ENCODE data around the gene BAIAP2. TPM values are rescaled to one million over a fixed set of nuclear protein-coding genes. Genes with fewer than 3 reads are reported as not detected.

BAIAP2 gene
- polyA plus RNA-seq, 1 donor from 2014 or later: 17.5 TPM

- H3K9ac ChIP-seq (ENCODE audit: low read length): peak overlapping the region; percentile 78
- no peak for TF ChIP-seq REST (IDR thresholded peaks at IDR 0.05; ENCODE audit: borderline replicate concordance)
- TF ChIP-seq POLR2AphosphoS5 (IDR thresholded peaks at IDR 0.05): no peak
- no peak for TF ChIP-seq SMC3 (conservative IDR thresholded peaks at IDR 0.05; ENCODE audit: poor library complexity)
- no peak for TF ChIP-seq EZH2 (IDR thresholded peaks at IDR 0.05; ENCODE audit: borderline replicate concordance, insufficient read depth, low read length, poor library complexity, severe bottlenecking)
- TF ChIP-seq RAD21 (conservative IDR thresholded peaks at IDR 0.05): no peak
- TF ChIP-seq MXI1 (conservative IDR thresholded peaks at IDR 0.05; ENCODE audit: poor library complexity, severe bottlenecking): no peak
- no peak for TF ChIP-seq TAF1 (IDR thresholded peaks at IDR 0.05; ENCODE audit: low read depth)
- no peak for TF ChIP-seq CTCF (IDR thresholded peaks at IDR 0.05; ENCODE audit: poor library complexity, severe bottlenecking)
- TF ChIP-seq EP300 (conservative IDR thresholded peaks at IDR 0.05; ENCODE audit: poor library complexity, severe bottlenecking): no peak
- H3K79me2 ChIP-seq (replicated peaks; ENCODE audit: insufficient read depth, low read length): no peaks in the 10 kb centered on the region
- no peaks in the 10 kb centered on the region for H3K9me2 ChIP-seq (ENCODE audit: insufficient read depth, low read length)
- no peaks in the 10 kb centered on the region for H4K20me1 ChIP-seq (ENCODE audit: insufficient read depth)
- H3K27ac ChIP-seq (ENCODE audit: low read length): peak overlapping the region; percentile 96
- no peak overlapping the region for H3K4me2 ChIP-seq (ENCODE audit: low read length)
- no peak overlapping the region for H2AFZ ChIP-seq (ENCODE audit: low read depth, low read length)
- H3K4me3 ChIP-seq (ENCODE audit: low read length): peak overlapping the region; percentile 56
- H3K9me3 ChIP-seq (ENCODE audit: low read length): no peaks in the 10 kb centered on the region
- no peaks in the 10 kb centered on the region for H3K36me3 ChIP-seq (ENCODE audit: insufficient read depth, low read length)
- peaks cover 11% of the 10 kb centered on the region for H3F3A ChIP-seq (ENCODE audit: insufficient read depth, low read length, poor library complexity, severe bottlenecking)
- no peaks in the 10 kb centered on the region for H3K27me3 ChIP-seq (ENCODE audit: insufficient read depth, low read depth, low read length)
These were observed 61.8 kb downstream of the BAIAP2 start for GRCh38 chr17:81096741-81097133.

DNA sequence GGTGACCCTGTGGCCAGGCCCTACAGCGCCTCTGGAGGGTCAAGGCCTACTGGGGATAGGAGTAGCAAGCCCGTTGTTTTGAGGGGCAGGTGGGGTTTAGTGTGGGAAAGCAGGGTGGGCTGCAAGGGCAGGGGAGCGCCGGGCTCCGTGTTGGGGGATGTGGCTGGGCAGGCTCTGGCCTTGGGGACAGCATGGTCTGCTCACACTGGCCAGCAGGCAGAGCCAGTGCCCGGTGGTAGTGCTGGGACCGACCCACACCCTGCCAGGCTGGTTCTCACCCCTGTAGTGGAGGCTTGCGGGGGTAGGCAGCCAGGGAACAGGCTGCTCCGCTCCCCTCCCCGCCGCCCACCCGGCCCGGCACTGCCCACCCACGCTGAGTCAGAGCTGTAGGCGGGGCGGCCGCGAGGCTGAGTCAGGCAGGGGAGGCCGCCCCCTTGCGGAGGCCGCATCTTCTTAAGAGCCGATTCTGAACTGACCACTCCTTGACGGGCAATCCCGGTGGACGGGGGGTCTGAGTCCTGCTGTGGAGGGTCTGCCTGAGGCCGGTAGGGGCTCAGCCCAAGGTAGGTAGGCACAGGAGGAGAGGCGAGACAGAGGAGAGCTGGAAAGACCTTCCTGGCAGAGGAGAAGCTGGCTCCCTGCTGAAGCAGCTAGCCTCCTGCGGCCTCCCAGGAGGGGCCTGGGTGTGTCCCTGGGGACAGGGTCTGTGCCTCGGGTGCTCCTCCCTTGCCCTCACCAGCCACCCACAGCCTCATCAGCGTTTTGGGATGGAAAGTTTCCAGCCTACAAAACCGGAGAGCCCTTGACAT, 62.4 kb downstream of the BAIAP2 start:
- H3K9me3 ChIP-seq (ENCODE audit: low read length): no peaks in the 10 kb centered on the region
- H3F3A ChIP-seq (ENCODE audit: insufficient read depth, low read length, poor library complexity, severe bottlenecking): peaks cover 11% of the 10 kb centered on the region
- H2AFZ ChIP-seq (ENCODE audit: low read depth, low read length): no peak overlapping the region
- H3K9me2 ChIP-seq (ENCODE audit: insufficient read depth, low read length): no peaks in the 10 kb centered on the region
- H3K36me3 ChIP-seq (ENCODE audit: insufficient read depth, low read length): no peaks in the 10 kb centered on the region
- TF ChIP-seq CTCF (IDR thresholded peaks at IDR 0.05; ENCODE audit: poor library complexity, severe bottlenecking) (peak; percentile 56), POLR2AphosphoS5 (IDR thresholded peaks at IDR 0.05) (no peak), EZH2 (IDR thresholded peaks at IDR 0.05; ENCODE audit: borderline replicate concordance, insufficient read depth, low read length, poor library complexity, severe bottlenecking) (no peak), RAD21 (conservative IDR thresholded peaks at IDR 0.05) (peak; percentile 42), SMC3 (conservative IDR thresholded peaks at IDR 0.05; ENCODE audit: poor library complexity) (peak; percentile 55), REST (IDR thresholded peaks at IDR 0.05; ENCODE audit: borderline replicate concordance) (no peak), EP300 (conservative IDR thresholded peaks at IDR 0.05; ENCODE audit: poor library complexity, severe bottlenecking) (no peak)
- H3K79me2 ChIP-seq (replicated peaks; ENCODE audit: insufficient read depth, low read length): no peaks in the 10 kb centered on the region
- no peaks in the 10 kb centered on the region for H4K20me1 ChIP-seq (ENCODE audit: insufficient read depth)
- peak overlapping the region; percentile 96 for H3K27ac ChIP-seq (ENCODE audit: low read length)
- H3K4me3 ChIP-seq (ENCODE audit: low read length): peak overlapping the region; percentile 18
- H3K27me3 ChIP-seq (ENCODE audit: insufficient read depth, low read depth, low read length): no peaks in the 10 kb centered on the region
- no peak overlapping the region for H3K4me2 ChIP-seq (ENCODE audit: low read length)
- H3K9ac ChIP-seq (ENCODE audit: low read length): peak overlapping the region; percentile 78
